ENCODE measurements around the gene BMI1.

GRCh38 chr10:22366435-22366703, 45.5 kb downstream of the BMI1 start:
- TF ChIP-seq CTCF (conservative IDR thresholded peaks at IDR 0.05; ENCODE audit: low read depth in 2 of 2): no peak
- TF ChIP-seq EZH2 (IDR thresholded peaks at IDR 0.05; ENCODE audit: low read depth, unreplicated experiment): no peak
